Stimulated activated CD4-positive, alpha-beta T cell treated with anti-CD3 and anti-CD28 coated beads, Interleukin-15, amount 100 ng/mL, for 48 hours (primary cell): ENCODE data around the gene SF3B5.
A peak's percentile ranks its signal among the peaks of the same experiment; 100 is the strongest.
"Not testable (repeated sequence)": the region's sequence is repeated elsewhere in the genome, so short reads cannot be mapped to it uniquely, and the experiment has no call there.

Source experiments
- DNase-seq, 2 donors: peaks; one replicate each; pipeline ENCODE4 v3.0.0-alpha.2; 2020; ENCODE audit warnings: low read depth in 2 of 2

Gene SF3B5

DNA sequence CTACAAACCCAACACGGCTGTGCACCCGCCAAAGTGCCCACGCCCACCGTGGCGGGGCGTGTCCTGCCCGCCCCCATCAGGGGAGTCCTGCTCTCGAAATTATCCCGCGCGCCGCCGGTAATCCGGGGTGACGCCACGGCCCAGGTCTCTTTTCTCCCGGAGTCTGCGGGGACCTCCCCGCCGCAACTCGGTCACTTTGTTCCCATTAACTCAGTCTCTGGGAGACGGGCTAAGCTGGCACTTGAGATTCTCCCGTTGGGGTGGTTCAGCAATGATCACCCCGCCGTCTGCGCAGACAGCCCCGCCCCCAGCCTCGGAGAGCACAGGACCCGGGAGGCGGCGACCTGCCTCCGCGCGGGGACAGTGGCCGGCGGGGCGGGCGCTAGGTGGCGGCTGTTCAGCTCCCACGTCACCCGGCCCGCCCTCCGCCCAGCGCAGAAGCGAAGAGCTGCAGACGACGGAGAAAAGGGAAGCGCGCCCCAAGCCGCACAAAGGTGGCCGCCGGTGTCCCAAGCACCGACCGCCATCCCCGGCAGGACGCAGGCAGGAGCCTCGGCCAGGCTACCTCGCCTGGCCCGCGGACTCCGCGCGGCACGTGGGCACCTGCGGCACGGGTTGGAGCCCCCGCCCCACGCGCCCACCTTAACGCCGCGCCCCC is 31.5 kb downstream of the SF3B5 start:
- DNase-seq: peak; percentile 74 to 84

DNA sequence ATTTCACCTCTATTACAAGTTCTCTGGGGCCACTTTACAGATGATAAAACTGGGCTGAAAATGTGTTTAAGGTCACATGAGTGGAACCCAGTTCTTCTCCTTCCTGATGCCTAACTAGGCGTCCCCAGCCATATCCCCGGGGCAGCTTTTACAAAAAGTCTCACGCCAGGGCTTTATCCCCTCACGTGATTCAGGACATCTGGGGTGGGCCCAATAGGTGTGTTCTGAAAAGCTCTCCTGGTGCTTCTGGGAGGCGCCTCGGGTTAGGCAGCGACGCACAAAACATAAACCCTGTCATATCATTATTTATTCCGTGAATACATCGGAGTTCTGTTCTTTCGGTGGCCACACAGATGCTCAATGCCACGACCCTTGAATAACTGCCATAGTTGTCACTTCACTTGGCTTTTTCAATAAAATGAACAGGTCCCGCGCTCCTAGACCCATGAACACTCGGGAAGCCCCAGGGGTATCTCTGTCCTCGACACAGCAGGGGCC is 32.1 kb downstream of the SF3B5 start:
- DNase-seq: no peak

DNA sequence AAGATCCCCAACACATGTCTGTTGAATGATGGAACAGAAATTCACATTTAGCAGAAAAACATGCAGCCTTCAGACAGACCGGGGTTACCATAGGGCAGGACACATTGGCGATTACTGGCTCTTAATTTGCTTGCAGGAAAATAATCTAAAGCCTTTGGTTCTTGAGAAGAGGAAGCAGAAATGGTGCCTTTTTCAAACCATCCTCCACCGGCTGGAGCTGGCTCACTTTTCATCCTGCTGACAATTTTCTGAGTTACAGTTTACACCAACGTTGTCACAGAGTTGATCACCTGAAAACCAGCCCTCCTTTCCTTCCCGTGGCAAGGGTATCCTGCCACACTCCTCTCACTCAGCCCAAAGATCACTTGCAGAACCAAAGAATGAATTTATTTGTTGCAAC is 32.6 kb downstream of the SF3B5 start:
- no peak for DNase-seq

DNA sequence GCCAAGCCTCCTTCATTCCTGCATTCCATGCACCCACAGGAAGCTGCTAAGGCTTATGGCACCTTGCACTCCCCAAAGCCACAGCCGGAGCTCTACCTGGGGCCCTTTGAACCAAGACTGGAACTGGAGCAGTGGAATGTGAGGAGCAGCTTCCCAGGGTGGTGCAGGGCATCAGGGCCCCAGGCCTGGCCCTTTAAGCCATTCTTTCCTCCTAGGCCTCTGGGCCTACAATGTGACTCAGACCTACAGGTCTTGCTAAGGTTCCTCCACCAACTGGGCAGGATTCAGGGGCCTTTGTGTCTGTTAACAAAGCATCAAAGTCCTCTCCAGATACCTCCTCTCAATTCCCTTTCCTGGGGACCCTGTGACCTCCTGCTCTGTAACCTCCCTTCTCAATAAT is 36.2 kb downstream of the SF3B5 start:
- DNase-seq: no peak

DNA sequence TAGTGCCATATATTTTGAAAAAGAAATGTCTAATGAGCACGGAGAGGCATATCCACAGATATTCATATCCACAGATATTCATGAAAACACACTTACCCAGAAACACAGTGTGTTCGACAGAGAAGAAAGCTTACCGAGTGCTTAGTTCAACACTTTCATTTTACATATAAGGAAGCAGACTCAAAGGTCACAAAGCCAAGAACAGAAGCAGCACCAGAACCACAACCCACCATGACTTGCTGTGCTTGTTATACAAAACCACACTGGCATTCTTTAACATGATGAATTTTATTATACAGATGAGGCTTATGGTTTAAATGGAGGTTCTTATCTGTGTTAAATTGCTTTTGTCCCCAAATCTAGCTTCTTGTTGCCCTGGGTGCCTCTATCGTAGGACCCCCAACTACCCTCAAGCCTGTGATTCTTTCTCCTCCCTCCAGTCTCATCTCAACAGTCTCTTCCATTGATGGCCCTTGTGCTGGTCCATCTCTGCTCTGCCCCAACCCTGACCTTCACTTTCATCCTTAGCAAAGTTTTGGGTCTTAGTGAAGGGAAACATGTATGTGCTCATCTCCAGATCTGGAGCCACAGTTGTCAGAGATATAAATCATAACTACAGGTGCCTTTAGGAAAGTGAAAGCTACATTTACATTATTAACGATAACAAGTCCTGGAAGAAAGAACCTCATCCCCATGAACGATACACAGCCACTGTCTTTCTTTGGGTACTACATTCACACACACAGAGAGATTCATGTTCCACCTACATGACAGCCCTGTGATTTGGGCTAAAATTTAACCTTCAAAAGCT is 40.0 kb downstream of the SF3B5 start:
- no peak for DNase-seq

DNA sequence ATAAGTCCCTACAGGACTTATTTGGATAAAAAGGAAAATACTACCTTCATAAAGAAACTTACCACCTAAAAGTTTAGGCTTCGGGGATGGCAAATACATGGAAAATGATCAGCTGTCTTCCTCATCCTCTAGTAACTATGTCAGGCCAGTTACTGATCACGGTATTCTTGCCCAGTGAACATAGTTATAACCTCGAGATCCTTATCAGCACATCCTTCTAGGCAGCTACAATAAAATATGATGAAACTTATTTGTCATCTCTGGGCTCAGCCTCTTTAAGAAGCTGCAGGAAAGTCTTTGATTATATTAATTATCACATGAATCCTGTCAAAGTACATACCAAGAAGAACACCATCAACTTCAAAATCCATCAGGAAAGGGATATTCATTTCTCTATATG is 41.8 kb downstream of the SF3B5 start:
- DNase-seq: no peak

DNA sequence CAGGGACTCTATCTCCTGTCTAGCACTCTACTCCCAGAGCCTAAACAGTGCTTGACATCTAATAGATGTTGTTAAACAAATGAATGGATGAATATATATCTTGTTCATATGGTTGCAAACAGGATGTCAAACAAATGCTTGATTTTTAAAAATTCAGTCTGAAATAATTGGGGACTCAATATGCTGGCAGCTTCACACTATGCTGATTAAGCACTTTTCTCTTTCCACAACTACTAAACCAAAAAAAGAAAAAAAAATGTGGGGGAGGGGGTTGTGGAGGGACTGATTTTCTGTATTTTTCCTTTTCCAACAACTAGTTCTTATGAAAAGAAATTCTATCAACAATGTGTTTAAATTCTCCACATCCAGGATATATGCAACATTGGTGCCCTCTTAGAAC is 42.9 kb downstream of the SF3B5 start:
- DNase-seq: no peak

DNA sequence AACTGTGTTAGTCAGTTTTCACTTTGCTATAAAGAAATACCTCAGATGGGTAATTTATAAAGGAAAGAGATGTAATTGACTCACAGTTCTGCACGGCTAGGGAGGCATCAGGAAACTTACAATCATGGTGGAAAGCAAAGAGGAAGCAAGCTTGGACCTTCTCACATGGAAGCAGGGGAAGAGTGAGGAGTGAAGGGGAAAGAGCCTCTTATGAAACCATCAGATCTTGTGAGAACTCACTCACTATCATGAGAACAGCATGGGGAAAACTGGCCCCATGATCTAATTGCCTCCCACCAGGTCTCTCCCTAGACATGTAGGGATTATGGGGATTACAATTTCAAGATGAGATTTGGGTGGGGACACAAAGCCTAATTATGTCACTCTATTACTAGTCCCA is 46.0 kb downstream of the SF3B5 start:
- no peak for DNase-seq

DNA sequence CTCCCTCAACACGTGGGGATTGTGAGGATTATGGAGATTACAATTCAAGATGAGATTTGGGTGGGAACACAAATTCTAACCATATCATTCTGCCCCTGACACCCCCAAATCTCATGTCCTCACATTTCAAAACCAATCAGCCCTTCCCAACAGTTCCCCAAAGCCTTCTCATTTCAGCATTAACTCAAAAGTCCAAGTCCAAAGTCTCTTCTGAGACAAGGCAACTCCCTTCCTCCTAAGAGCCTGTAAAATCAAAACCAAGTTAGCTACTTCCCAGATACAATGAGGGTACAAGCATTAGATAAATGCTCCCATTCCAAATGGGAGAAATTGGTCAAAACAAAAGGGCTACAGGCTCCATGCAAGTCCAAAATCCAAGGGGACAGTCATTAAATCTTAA is 47.7 kb downstream of the SF3B5 start:
- no peak for DNase-seq

DNA sequence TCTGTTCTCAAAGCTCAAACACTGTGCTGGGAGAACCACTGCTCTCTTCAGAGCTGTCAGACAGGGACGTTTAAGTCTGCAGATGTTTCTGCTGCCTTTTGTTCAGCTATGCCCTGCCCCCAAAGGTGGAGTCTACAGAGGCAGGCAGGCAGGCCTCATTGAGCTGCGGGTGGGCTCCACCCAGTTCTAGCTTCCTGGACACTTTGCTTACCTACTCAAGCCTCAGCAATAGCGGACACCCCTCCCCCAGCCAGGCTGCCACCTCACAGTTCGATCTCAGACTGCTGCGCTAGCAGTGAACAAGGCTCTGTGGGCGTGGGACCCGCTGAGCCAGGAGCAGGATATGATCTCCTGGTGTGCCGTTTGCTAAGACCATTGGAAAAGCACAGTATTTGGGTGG is 48.7 kb downstream of the SF3B5 start:
- DNase-seq: not testable (repeated sequence)

DNA sequence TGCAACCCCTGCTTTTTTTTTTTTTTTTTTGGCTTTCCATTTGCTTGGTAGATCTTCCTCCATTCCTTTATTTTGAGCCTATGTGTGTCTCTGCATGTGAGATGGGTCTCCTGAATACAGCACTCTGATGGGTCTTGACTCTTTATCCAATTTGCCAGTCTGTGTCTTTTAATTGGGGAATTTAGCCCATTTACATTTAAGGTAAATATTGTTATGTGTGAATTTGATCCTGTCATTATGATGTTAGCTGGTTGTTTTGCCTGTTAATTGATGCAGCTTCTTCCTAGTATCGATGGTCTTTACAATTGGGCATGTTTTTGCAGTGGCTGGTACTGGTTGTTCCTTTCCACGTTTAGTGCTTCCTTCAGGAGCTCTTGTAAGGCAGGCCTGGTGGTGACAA is 50.4 kb downstream of the SF3B5 start:
- DNase-seq: not testable (repeated sequence)
